ENCODE measurements around the gene TSPAN5. TPM values are rescaled to one million over a fixed set of nuclear protein-coding genes. Genes with fewer than 3 reads are reported as not detected.

TSPAN5 gene
- total RNA-seq, 1 experiment from 2014 or later, result 32.9 TPM

DNA sequence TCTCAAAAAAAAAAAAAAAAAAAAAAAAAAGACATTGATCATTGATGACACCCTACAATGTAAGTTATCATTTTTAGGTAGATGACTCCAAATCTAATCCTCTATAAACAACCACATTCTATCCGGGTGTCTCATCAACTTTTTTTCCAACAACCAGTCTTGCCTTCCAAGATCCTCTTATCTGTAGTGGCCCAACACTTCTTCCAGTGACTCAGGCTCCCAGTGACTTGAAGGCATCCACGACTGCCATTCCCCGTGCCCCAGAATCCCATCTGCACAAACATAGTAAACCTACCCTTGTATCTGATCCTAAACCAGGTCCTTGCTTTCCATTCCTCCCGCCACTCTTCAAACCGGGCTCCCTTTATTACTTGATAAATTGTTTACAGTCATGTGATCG, 15.6 kb upstream of the TSPAN5 start:
- no peak for DNase-seq (ENCODE audit: low read depth)

GRCh38 chr4:98673288-98673644, 14.9 kb upstream of the TSPAN5 start:
- no peak for DNase-seq (ENCODE audit: low read depth)

DNA sequence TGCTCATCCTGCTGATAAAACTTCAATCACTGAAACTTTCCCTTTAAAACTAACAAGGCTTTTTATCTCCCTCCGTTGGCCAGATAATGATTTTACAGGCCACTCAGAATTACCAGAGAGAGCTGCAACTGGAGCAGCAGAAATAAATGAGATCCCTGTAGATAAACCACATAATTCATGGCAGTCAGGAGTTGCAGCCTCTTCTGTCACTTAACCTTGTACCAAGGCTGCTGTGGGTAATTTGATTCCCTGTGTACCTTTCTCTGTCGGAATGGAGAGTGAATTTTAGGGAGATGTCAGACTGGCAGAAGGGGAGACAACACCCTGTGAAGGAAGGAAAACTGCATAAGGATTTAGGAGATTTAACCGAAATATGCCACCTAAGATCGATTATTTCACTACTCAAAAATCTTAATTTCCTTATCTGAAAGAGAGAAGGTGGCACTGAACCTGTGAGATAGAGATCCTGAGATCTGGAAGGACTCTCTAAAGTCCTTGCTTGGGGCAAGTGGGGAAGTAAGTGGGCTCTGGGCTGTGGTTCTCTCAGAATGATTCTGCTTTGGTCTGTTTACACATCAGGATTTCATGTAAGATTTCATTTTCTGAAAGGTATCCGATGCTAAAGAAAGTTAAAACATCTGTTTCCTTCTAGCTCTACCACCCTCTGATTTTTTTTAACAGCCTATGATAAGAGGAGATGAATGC, 14.3 kb upstream of the TSPAN5 start:
- no peak for DNase-seq (ENCODE audit: low read depth)

GRCh38 chr4:98671131-98671530, 12.7 kb upstream of the TSPAN5 start:
- DNase-seq (ENCODE audit: low read depth), result no peak

GRCh38 chr4:98670186-98670585, 11.8 kb upstream of the TSPAN5 start:
- DNase-seq (ENCODE audit: low read depth), result no peak

DNA sequence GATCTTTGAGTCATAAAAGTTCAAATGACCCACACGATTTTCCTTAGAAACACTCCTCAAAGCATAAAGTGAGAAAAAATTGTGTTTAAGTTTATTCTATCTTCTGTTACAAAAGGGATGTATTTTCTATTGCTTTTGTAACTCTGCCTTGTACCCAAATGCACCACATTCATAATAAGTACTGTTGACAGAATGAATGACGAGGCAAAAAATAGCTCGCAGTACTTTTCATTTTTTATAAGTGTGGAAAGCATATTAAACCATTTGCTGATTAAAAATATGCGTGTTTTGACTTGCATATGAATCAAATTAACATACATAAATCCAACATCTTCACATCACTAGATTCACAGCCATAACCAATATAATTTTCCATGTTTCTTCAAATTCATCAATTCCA, 11.2 kb upstream of the TSPAN5 start:
- no peak for DNase-seq (ENCODE audit: low read depth)

- no peak for DNase-seq (ENCODE audit: low read depth)
These were observed 6.5 kb upstream of the TSPAN5 start for GRCh38 chr4:98664959-98665358.

DNA sequence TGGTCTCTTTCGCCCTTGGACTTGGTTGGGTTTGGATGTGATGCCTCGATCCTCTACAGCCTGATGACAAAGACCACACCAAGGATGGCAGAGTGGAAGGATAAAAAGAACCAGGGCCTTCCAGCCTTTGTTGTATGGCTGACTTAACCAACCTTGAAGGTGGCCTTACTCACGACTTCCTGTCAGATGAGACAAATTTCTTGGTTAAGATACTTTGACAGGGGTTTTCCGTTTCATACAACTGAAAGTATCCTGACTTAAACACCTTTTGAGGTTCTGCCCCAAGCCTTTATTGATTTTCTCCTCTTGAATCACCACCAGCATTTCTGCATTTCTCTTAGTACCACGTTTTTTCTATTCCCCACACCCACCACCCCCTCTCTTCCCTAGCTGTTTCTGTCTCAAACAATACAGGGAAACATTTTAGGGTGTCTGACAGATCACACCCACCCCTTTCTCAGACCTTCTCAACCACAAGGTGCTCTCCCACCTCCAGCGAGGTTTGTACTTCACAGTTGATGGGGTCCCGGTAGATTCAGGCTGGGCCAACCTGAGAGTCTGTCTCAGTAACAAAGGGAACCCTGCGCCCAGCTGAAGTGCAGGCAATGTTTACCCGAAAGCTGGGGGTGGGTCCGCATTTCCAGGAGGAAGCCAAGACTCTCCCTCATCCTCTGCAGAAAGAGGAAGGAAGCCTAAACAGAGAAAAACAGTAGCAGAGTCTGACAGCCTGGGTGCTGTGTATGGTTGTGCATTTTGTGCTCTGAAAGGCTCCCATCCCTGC, 5.0 kb upstream of the TSPAN5 start:
- no peak for DNase-seq (ENCODE audit: low read depth)

GRCh38 chr4:98662626-98663225, 4.3 kb upstream of the TSPAN5 start:
- DNase-seq (ENCODE audit: low read depth), result no peak

GRCh38 chr4:98662055-98662453, 3.6 kb upstream of the TSPAN5 start:
- no peak for DNase-seq (ENCODE audit: low read depth)

DNA sequence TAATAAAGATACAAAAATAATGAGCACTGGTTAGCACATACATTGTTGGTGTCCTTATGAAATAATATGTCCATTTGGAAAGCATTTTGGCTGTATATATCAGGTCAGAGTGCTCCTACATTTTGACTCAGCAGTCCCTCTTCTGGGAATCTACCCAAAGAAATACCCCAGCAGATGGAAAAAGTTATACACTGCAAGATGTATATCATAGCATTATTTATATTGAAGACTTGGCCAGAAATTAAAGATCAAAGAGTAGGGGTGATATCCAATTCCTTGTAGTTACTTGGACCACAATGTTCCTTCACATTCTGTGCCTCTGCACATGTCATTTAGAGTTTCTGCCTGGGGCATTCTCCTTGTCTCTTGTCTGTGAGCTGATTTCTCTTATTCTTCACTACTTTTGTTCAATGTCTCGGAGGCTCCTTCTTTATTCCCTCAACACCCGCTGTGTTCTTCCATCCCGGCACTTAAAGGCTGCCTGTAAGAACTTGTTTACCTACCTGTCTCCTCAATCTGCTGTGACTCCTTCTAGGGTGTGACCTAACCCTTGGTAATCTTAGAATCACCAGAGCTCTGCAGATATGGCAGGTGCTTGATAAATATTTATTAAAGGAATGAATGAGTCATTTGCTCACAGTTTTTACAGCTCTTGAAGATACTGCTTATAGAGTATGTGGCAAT, 3.1 kb upstream of the TSPAN5 start:
- DNase-seq (ENCODE audit: low read depth), result no peak

DNA sequence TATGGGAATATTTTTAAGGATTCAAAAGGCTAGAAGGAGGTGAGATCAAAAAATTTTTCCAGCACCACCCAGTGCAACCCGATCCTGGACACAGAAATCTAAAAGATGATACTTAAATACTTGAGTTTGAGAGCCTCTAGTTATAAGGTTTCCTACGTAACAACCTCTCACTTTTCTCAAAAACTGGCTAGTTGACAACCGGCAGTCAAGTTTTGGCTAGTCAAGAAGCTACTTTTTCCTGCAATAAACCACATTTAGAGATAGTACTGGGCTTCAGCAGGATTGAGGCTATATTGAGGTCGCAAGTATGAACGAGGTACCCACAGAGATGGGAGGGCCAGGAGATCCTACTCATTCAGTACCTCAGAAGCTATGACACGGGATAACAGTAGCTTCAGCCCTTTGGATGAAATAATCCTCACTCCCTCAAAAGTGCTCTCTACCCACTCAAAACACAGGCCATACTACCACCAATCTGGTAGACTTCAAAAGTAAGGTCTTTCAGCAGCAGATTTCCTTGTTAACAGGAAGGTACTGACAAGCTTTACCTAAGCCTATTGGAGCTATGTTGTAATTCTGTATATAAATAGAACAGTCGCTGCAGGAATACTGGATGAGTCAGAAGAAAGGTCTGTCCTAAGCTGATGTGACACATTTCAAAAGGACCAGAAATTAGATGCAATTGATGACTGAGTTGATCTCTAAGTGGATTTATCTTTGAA, 1.5 kb upstream of the TSPAN5 start:
- peak; percentile 72 for DNase-seq (ENCODE audit: low read depth)

DNA sequence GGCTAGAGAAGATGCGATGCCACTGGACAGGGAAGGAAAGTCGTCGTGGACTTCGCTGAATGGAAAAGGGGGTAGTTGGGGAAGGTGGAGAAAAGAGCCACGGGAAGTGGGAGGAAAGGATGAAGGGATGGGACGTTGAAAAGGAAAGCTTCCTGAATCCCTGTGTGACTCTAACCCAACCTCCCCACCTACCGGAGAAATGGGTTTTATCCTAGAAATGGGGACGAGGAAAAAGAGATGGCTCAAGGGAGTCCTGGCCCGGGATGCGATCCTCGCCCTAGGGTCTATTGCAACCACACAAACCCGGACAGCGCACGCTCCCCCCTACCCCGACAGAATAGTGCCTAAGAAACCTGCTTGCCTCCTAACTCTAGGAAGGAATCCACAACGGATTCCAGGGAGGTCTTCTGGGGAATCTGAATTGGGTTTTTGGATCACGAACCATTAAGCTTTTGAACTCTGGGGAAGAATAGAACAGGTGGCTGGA, 738 bp upstream of the TSPAN5 start:
- DNase-seq (ENCODE audit: low read depth), result peak; percentile 71

GRCh38 chr4:98657531-98658286, 702 bp downstream of the TSPAN5 start:
- DNase-seq (ENCODE audit: low read depth), result peak; percentile 88

DNA sequence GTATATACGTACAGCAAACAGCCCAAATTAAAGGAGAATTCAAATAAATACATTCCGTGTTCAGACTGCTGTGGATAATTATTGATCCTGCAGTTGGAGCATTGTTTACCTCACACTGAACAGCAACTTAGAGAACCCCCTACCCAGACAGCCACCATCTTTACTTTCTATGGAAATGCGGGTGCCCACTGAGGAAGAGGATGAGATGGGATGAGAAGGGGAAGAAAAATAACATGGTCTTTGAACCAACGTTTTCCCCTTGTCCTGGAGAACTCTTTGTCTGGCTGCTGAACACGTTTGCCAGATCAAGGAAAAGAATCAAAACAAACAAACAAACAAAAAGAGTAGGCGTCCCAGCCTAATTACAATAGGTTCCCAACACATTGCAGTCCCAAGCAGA, 1.5 kb downstream of the TSPAN5 start:
- no peak for DNase-seq (ENCODE audit: low read depth)

DNA sequence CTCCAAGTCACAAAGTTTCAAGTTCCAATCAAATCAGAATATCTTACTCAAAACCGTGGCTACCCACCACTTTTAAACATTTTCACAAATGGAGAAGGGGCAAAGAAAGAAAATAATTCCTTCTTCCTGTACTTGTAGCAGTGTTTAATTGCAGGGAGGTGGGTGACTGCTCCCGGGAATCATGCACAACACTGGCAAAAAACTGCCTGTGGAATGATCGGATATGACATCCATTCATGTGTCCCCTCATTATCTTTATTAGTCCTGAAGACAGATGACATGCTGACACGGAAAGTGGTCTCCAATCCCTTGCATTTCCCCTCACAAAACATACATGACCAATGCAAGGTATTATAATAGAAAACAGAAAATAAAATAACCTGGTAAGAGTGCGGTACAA, 2.0 kb downstream of the TSPAN5 start:
- no peak for DNase-seq (ENCODE audit: low read depth)

- peak; percentile 90 for DNase-seq (ENCODE audit: low read depth)
These were observed 4.2 kb downstream of the TSPAN5 start for GRCh38 chr4:98653890-98654867.

- no peak for DNase-seq (ENCODE audit: low read depth)
These were observed 5.4 kb downstream of the TSPAN5 start for GRCh38 chr4:98652996-98653395.

GRCh38 chr4:98648602-98649001, 9.8 kb downstream of the TSPAN5 start:
- no peak for DNase-seq (ENCODE audit: low read depth)

Data from HT1080 (cell line).